GM19452 (cell line): Measurements from ENCODE around the gene RFX1.

ENCODE experiments used
- ATAC-seq: cut with Tn5 transposase; IDR thresholded peaks from one replicate; pipeline ENCODE4 v1.9.1; 2021; ENCODE audit not compliant: unreplicated experiment

RFX1 gene

DNA sequence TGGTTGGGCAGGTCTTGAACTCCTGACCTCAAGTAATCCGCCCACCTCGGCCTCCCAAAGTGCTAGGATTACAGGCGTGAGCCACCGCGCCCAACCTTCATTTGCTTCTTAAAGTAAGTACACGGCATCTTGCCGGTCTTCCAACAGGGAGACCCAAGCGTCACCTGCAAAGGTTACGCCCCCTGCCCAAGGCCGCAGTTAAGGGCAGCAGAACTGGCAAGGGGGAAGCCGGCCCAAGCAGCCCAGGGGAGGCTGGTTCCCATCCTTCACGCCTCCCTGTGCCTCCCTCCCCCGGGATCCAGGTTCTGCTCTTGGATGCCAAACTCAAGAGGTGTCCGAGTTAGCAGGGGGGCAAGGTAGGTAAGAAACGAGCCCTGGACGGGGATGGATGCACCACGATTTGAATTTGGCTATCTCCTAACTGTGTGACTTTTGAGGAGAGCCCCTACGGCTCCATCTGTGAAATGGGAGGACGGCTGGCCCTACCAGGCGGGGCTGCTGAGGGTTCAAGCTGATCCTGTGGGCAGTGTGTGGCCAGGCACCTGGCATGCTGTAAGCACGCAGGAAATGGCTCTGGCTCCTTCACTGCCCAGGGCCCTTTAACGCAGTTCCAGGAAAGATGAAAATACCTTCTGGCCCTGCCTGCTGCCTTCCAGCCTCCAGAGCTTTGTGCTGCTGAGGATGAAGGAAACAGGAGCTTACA is 9.0 kb downstream of the RFX1 start:
- no peak for ATAC-seq

- ATAC-seq = no peak
Observed at GRCh38 chr19:13995878-13996765, 10.0 kb downstream of the RFX1 start.

DNA sequence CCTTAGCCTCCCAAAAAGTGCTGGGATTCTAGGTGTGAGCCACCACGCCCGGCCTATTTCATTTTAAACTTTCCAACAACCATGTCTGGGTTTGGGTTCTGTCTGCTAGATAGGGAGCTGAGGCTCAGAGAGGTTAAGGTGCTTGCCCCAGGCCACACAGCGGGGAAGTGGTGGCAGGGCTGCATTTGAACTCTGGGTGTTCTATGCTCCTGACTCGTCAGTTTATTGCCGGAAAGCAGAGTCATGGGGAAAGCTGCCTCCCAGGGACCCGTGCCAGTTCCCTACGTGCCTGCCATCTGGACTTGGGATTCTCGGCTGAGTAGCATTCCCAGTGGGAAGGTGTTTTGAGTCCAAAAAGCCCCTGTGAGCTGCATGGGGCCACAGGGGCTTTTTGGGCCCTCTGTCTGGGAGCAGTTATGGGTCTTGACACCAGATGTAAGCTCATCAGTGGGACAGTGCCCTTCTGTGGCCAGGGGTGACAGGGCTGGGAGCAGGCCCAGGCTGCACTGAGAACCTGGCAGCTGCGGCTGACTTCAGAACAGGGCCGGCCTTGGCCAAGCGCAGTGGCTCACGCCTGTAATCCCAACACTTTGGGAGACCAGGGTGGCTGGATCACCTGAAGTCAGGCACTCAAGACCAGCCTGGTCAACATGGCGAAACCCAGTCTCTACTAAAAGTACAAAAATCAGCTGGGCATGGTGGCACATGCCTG is 10.9 kb downstream of the RFX1 start:
- no peak for ATAC-seq

DNA sequence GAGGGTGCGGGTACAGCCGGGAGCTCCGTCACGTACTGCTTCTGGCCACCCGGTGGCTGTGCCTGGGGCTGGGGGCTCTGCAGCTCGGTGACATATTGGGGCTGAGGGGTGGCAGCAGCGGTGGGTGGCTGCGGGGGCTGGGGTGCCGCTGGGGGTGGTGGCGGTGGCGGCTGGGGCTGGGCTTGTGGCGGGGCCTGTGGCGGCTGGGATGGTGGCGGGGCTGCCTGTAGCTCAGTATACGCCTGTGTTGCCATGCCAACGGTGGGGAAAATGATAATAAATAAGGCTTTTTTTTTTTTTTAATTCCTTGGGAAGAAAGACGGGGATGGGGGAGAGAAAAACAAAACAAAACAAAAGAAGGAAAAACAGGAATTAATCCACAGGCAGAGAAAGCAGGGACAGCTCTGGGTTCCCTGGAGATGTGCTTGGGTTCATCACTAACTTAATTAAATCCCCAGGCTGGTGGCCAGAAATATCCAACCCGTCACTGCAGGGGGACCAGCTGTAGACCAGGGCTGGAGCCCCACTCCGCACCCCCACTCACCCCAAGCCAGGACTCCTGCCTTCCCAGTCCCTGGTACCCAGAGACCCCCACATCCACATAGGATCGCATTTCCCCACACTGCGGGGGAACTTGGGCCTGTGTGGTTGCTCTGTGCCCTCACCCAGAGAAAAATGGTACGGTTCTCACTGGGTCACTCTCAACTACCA is 12.4 kb downstream of the RFX1 start:
- no peak for ATAC-seq

DNA sequence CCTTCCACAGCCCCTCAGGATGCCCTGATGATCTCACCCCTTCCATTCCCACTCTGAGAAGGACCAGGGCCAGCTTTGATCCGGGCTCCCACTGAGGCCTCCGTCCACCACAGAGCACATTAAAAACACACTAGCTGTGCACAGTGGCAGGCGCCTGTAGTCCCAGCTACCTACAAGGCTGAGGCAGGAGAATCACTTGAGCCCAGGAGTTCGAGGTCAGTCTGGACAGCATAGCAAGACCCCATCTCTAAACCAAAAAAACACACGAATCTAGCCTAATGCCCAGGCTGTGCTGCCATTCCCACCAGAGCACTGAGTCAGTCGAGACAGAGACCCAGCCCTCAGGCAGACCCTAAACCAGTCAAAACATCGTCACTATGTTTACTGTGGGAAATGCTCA is 14.1 kb downstream of the RFX1 start:
- ATAC-seq = no peak

DNA sequence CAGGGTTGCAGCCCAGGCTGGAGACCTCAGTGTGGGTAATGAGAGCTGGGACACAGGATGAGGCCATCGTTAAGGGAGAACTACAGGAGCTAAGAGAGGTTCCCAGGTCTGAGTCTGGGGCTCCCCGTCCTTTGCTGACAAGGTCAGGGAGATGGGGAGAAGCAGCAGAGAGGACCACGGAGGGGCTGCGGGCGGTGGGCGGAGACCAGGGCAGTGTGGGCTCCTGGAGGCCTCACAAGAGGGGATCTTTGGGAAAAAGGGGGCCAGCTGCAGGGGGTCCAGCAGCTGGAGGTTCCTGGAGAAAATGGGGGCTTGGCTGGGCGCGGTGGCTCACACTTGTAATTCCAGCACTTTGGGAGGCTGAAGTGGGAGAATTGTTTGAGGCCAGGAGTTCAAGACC is 16.0 kb downstream of the RFX1 start:
- no peak for ATAC-seq

DNA sequence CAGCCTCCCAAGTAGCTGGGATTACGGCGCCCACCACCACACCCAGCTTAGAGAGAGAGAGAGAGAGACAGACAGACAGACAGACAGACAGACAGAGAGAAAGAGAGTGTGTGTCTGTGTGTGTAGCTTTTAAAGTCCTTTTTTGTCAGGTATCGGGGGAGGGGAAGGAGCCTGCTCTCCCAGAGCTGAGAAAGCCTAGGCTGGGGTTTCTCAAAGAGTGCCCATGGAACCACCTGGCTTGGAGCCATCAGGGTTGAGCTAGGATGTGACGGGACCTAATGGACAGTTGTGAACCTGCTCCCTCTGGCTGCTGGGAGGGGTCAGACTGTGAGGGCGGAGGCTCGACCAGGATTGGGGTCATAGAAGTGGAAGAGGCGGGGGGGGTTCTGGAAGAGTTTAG is 16.6 kb downstream of the RFX1 start:
- ATAC-seq = no peak

DNA sequence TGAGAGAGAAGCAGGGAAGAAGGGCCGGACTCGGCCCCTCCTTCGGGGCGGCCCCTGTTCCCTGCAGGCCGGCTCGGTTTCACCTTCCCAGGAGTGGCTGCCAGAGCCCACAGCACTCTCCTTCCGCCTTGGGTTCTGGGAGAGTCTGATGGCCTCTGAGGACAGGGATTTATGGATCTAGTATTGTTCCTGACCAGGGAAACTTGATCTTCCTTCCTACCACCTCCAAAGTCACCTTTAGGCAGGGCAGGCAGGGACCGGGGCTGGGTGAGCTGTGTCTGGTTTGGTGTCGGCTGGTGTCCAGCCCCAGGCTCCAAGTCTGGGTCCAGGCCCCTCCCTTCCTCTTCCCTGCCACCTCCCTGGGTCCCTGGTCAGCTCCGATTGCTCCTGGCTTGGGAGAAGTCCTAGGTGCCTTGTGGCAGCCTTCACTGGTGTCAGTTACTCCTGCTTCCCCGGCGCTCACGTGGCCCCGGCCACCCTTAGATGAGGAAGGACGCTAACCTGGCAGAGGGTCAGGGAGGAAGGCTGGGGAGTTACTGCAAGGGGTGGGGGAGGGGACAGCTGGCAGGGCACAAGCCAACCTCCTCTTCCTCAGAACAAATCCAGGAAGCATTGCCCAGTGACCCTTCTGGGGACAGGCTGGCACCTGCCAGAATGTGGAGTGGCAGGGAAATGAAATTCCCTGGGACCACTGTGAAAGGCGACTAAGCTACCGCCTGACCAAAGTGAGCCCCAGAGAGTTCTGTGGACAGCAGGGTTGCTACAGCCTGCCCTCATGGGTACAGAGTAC is 18.8 kb downstream of the RFX1 start:
- no peak for ATAC-seq

DNA sequence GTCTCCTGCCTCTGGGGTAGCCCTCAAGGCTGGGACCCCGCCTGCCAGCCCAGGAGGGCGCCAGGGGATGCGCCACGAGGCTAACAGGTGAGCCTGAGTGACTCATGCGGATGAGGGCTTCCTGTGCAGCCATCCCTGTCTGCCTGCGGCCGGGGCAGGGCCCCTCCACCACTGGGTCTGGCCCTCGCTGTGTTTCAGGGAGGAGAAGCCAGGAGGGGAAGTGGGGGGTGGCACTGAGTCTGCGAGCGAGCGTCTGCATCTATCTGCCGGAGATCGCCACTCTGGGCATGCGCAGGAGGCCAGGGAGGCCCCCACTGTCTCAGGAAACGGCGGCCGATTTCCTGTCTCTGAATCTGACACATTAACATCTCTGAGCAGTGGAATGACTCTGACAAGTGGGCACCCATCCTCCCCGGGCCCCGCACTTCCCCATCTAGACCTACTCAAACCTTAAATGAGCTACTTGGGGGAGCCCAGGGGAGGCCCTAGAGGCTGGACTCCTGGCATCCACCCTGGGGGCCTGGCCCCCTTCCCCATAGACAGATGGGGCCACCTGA is 19.7 kb downstream of the RFX1 start:
- ATAC-seq = peak; percentile 86

DNA sequence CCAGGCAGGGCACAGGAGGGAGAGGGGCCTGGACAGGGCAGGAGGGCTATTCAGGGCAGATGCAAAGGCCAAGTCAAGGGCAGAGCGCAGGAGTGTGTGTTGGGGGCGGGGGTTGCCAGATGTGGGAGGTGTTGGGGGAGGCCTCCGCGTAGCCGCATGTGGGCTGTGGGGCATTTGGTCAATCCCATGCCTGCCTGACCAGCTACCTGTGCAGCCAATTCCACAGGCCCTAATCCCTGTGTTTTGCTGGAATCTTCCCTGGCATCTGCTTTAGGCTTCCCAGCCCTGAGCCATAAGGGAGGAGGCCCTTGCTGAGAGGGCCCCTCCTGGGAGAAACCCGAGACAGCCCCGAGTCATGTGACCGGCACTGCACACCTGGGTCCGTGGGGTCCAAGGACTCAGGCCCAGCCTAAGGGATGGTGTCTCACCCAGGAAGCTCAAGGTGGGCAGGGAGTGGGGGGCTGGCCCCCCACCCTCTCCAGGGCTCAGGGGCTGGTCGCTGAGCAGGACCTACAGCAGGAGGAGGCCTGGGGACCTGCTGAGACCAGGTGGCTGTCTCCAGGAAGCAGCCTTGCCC is 20.3 kb downstream of the RFX1 start:
- no peak for ATAC-seq

- no peak for ATAC-seq
Observed at GRCh38 chr19:13984875-13985741, 21.0 kb downstream of the RFX1 start.

DNA sequence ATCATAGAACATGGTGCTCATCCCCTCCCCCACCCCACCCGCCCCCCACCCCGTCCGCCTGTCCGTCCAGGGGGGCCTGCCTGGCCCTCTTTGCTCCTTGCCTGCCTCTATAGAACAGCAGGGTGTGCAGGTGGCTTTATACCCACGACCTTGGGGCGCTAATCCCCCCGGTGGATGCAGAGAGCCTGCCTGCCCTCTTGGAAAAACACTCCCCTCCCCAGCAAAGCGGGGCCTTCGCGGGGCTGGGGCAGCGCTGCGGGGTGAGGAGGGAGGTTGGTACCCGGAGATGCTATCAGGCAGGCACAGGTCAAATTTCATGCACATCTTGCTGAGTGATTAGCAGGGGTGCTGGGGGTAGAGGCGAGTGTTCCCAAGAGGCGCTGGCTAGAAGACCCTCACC is 21.9 kb downstream of the RFX1 start:
- ATAC-seq = no peak

- no peak for ATAC-seq
Observed at GRCh38 chr19:13983213-13983889, 22.8 kb downstream of the RFX1 start.

- no peak for ATAC-seq
Observed at GRCh38 chr19:13982773-13983172, 23.3 kb downstream of the RFX1 start.

DNA sequence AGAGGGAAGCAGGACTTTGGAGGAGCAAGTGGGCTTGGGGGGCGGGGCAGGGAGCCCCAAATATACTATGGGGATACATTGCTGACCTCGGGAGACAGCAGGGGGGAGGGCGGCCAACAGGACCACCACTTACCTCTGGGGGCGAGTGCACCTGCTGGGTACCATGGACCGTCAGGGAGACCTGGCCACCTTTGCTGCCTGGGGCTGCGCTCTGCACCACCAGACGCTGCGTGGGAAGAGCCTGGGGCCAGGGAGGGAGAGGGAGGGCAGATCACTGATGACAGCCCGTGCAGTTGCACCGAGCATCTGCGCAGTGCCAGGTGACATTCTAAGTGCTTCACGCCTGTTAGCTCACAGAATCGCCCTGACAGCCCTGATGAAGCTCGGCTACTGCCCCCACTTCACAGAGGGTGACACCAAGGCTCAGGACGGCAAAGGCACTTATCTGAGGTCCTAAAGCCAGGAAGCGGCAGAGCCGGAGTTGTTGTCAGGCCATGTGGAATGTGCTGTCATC is 24.1 kb downstream of the RFX1 start:
- no peak for ATAC-seq

DNA sequence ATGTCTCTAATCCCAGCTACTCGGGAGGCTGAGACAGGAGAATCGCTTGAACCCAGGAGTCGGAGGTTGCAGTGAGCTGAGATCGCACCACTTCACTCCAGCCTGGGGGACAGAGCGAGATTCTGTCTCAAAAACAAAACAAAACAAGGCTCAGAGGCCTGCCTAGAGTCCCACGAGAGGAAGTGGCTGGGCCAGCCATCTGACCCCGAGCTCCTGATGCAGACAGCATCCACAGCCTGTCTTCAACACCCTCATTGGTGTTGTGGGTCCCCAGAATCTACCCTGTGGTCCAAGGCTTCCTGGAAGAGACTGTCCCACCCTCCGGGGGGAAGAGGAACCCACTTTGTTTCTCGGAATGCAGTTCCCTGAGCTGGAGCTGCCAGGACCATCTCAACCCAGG is 24.7 kb downstream of the RFX1 start:
- no peak for ATAC-seq

GRCh38 chr19:13981021-13981420 is 25.1 kb downstream of the RFX1 start:
- ATAC-seq = no peak

DNA sequence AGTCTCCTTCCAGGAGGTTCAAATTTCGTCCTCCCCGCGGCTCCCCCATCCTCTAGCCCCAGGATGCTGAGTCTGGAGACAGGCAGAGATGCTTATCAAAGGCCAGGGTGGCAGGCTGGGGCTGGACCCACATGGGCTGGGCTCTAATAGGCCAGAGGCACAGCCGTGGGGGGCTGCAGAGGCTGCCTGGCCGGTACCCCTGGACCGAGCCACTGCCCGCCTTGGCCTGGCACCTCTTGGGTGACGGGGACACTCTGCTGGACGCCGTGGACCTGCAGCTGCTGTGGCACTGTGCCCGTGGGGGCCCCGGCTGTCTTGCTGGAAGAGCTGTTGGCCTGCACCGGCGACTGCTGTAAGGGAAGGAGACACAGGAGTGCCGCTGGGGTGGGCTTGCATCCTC is 25.8 kb downstream of the RFX1 start:
- no peak for ATAC-seq
